PC-9 (cell line): ENCODE measurements around the gene CREM.

Experiments
- CTCF ChIP-seq: fragments of 200-600 bp; sonication (generic); conservative IDR thresholded peaks from 2 replicates; pipeline ENCODE4 v1.6.1; 2017; ENCODE audit warnings: mixed run types, antibody characterized with exemption, mild to moderate bottlenecking, moderate library complexity
- EZH2 ChIP-seq: fragments of 200-600 bp; sonication (generic); IDR thresholded peaks from 2 replicates; pipeline ENCODE4 v1.8.0; 2017; ENCODE audit warnings: antibody characterized with exemption, low read depth

GRCh38 chr10:35194471-35194870, 67.8 kb downstream of the CREM start:
- no peak for TF ChIP-seq EZH2
- TF ChIP-seq CTCF: no peak
